GM18526 (cell line): ENCODE measurements around the gene PITPNM3.

ENCODE experiments used
- POLR2A ChIP-seq: IDR thresholded peaks from 3 replicates; pipeline ENCODE4 v1.6.1; 2011; ENCODE audit not compliant: insufficient read length; ENCODE audit errors: extremely low read depth

PITPNM3 gene

DNA sequence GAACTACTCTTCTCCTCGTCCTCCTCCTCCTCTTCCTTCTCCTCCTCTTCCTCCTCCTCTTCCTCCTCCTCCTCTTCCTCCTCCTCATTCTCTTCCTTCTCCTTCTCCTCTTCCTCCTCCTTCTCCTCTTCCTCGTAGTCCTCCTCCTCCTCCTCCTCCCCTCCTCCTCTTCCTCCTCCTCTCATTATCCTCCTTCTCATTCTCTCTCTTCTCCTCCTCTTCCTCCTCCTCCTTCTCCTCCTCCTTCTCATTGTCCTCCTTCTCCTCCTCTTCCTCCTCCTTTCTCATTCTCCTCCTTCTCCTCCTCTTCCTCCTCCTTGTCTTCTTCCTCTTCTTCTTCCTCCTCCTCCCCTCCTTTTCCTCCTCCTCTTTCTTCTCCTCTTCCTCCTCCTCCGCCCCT, 4.1 kb upstream of the PITPNM3 start:
- no peak for TF ChIP-seq POLR2A

GRCh38 chr17:6559753-6560215, 3.4 kb upstream of the PITPNM3 start:
- no peak for TF ChIP-seq POLR2A

- TF ChIP-seq POLR2A = no peak
These were observed 2.8 kb upstream of the PITPNM3 start for GRCh38 chr17:6558932-6559752.

- TF ChIP-seq POLR2A = no peak
These were observed 1.9 kb upstream of the PITPNM3 start for GRCh38 chr17:6558276-6558675.

DNA sequence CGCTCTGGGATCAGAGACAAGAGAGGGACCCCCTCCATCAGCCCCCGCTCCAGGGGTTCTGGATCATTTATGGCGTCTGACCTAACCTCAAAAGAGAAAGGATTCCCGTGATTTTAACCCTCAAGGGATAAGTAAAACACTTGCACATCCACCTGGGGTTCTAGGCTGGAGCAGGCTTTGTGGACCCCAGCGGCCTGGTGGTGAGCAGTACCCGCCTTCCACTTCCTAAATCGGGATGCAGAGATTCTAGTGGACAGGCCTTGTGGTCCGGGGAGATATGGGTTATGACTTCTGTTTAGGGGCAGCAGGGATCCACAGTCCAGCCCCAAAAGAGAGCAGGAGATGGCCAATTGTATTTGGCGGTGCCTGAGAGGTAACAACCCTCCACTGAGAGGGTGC, 684 bp upstream of the PITPNM3 start:
- TF ChIP-seq POLR2A = no peak

DNA sequence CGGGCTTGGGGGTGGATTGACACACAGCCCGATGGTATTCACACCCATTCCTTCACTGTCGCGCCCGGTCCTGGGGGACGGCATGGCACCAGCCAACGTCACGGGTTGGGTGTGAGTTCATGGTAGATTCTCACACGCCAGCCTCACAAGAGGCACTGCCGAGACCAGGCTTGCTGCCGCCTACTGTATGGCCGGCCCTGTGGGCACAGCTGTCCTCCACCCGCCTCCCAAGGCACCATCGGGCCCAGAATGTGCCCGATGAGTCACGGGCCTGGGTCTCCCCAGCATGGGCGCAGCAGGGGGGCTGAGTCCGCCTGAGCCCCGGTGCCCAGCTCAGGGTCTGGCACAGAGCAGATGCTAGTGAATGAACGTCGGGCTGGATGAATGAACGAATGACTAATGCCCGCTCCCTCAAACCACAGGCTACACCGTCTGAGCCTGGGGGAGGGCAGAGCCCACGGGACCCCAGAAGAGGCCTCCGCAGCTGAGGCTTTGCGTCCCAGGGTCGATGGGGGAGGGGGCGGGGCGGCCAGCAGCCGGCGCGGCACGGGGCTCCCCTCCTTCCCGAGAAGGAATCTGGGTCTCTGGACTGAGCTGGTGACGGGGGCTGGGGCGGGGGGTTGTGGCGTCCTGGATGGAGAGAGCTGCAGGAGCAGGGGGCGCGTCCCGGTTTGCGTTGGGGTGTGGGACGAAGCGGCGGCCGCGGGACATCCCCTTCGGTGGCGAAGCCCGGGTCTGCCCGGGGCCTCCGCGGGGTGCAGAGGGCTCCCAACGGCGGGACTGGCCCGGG, 829 bp downstream of the PITPNM3 start:
- TF ChIP-seq POLR2A = no peak

DNA sequence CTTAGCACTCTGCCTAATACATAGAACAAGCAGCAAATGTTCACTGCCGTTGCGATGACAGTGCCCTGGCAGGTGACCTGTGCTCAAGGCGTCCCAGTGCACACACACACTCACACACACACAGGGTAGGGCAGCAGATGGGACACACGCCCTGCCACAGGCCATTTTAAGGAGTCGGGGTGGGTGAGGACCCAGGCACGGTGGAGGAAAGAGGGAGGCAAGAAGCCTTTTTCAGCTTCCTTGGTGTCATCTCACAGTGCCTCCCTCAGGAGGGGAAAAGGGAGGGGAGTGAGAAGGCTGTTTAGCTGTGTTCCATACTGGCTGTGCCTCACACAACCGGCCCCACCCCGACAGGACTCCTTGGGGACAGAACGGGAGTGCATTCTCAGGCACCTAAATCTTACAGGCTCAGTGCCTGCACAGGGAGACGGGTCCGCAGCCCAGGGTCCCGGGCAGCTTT, 1.5 kb downstream of the PITPNM3 start:
- no peak for TF ChIP-seq POLR2A

DNA sequence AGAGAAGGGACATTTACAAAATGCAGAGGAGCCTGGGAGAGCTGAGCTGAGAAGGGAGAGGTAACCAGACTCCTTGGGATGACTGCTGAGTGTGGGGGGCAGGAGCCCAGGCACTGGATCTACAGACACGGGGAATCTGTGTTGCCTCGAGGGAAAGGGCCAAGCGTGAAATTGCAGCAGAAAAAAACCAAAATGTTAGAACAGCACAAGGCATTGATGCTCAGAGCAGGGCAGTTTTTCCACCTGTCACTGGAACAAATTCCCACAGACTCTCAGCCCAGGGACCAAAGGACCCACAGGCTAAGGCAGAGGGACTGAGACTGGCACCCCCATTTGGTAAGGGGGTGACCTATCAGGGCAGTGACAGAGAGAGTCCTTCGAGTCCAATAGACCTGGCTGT, 2.0 kb downstream of the PITPNM3 start:
- TF ChIP-seq POLR2A = no peak

DNA sequence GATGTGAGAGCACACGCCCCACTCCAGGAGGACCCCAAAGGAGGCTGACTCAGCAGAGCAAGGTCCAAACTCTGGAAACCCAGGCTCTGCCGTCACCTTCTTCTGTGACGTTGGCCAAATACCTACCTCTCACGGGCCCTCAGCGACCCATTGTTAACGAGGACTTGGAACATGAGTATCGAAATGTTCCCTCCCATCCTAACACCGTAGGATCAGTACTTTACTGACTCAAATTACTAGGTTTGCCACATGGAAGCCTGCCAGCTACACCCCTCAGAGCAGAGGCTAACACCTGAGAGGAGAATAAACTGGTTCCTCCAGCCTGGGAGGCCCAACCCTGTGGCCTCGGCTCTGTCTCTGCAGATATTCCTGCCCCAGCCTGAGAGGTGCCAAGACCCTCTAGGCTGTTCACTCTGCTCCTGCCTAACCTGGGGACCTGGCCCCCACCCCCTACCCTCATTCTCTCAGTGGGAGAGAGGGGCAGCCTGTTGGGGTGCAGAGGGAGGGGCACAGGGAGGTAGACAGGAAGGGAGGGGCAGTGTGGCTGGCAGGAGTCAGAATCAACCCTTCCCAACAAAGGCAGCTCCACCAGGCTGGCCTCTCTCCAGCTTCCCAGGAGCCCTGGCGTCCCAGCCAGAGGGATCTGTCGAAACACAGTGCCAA, 4.4 kb downstream of the PITPNM3 start:
- TF ChIP-seq POLR2A = no peak

- no peak for TF ChIP-seq POLR2A
These were observed 5.0 kb downstream of the PITPNM3 start for GRCh38 chr17:6551356-6551755.

- no peak for TF ChIP-seq POLR2A
These were observed 6.8 kb downstream of the PITPNM3 start for GRCh38 chr17:6549384-6550036.

DNA sequence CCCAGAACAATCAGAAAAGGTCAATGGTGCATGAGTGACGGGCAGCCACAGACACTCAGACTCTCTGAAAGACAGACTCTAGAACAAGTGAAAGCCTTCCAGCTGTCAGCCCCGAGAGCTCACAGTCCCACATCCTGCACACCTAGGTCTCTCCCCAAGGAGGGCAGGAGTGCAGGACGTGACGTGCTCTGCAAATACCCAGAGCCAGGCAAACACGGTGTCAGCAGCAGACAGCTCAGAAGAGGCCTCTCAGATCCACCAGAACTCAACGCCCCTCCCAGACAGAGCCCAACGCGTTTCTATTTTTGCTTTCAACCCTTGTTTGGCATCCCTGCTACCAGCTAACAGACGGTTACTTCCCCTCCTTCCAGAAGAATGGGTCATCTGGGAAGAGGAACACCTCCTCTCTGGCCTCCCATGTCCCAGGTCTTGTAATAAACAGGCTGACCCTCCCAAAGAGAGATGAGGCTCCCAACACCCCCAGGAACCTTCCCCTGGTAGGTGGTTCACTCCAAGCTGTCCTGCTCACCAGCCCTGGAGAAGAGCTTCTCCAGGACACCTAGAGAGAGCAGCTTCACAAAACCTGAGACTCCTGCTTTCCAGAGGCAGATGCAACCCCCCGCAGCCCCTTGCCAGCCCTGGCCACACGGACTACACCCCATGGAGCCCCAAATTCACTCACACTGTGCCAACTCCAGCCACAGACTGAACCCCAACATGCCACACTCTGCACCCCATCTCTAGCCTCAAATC, 7.6 kb downstream of the PITPNM3 start:
- no peak for TF ChIP-seq POLR2A

GRCh38 chr17:6548034-6548433, 8.3 kb downstream of the PITPNM3 start:
- TF ChIP-seq POLR2A = no peak

GRCh38 chr17:6547336-6547735, 9.0 kb downstream of the PITPNM3 start:
- TF ChIP-seq POLR2A = no peak
